GM23248 (cell line): ENCODE results near the gene CAMK2D. TPM values are rescaled to one million over a fixed set of nuclear protein-coding genes. Genes with fewer than 3 reads are reported as not detected.

Experiments
- DNase-seq: peaks from one replicate; pipeline ENCODE4 v3.0.0-alpha.2; 2015
- H2AFZ ChIP-seq: fragments of 200-600 bp; sonication (generic); 2 replicates; pipeline ENCODE4 v1.6.1; 2016; ENCODE audit warnings: antibody characterized with exemption
- H3F3A ChIP-seq: fragments of 200-600 bp; sonication (generic); 2 replicates; pipeline ENCODE4 v1.6.1; 2016; ENCODE audit warnings: mild to moderate bottlenecking, antibody characterized with exemption, mixed run types; ENCODE audit not compliant: insufficient read depth
- H3K27ac ChIP-seq: fragments of 200-600 bp; sonication (generic); 2 replicates; pipeline ENCODE4 v1.5.1; 2016; ENCODE audit warnings: mild to moderate bottlenecking
- H3K27me3 ChIP-seq: fragments of 200-600 bp; sonication (generic); replicated peaks from 2 replicates; pipeline ENCODE4 v1.6.1; 2016; ENCODE audit warnings: mild to moderate bottlenecking; ENCODE audit not compliant: insufficient read depth
- H3K36me3 ChIP-seq: fragments of 200-600 bp; sonication (generic); 2 replicates; pipeline ENCODE4 v1.6.1; 2016; ENCODE audit warnings: low read depth, mild to moderate bottlenecking
- H3K4me1 ChIP-seq: fragments of 200-600 bp; sonication (generic); 2 replicates; pipeline ENCODE4 v1.6.1; 2016; ENCODE audit warnings: mild to moderate bottlenecking; ENCODE audit not compliant: insufficient read depth
- H3K4me2 ChIP-seq: fragments of 200-600 bp; sonication (generic); one replicate; pipeline ENCODE4 v1.6.1; 2016; ENCODE audit warnings: mild to moderate bottlenecking; ENCODE audit not compliant: unreplicated experiment
- H3K4me3 ChIP-seq: fragments of 200-600 bp; sonication (generic); 2 replicates; pipeline ENCODE4 v1.5.1; 2016; ENCODE audit warnings: mild to moderate bottlenecking
- H3K79me2 ChIP-seq: fragments of 200-600 bp; sonication (generic); 2 replicates; pipeline ENCODE4 v1.6.1; 2016; ENCODE audit warnings: mild to moderate bottlenecking; ENCODE audit not compliant: insufficient read depth
- H3K9ac ChIP-seq: fragments of 200-600 bp; sonication (generic); 2 replicates; pipeline ENCODE4 v1.6.1; 2016; ENCODE audit warnings: mild to moderate bottlenecking
- H3K9me2 ChIP-seq: fragments of 200-600 bp; sonication (generic); 2 replicates; pipeline ENCODE4 v1.6.1; 2016; ENCODE audit warnings: mixed run types, mild to moderate bottlenecking, moderate library complexity; ENCODE audit not compliant: insufficient read depth
- H3K9me3 ChIP-seq: fragments of 200-600 bp; sonication (generic); one replicate; pipeline ENCODE4 v1.6.1; 2017; ENCODE audit warnings: low read depth
- H4K20me1 ChIP-seq: fragments of 200-600 bp; sonication (generic); 2 replicates; pipeline ENCODE4 v1.6.0; 2016; ENCODE audit not compliant: insufficient read depth
- EZH2 ChIP-seq: fragments of 200-600 bp; sonication (generic); IDR thresholded peaks from 2 replicates; pipeline ENCODE4 v1.6.1; 2018; ENCODE audit warnings: antibody characterized with exemption, mild to moderate bottlenecking; ENCODE audit not compliant: insufficient read depth, poor library complexity, severe bottlenecking
- EZH2phosphoT487 ChIP-seq: fragments of 200-600 bp; sonication (generic); IDR thresholded peaks from 2 replicates; pipeline ENCODE4 v1.6.1; 2018; ENCODE audit warnings: antibody characterized with exemption, moderate library complexity, mild to moderate bottlenecking, low read depth; ENCODE audit not compliant: insufficient read depth
- WGBS, 2 experiments: methylation state at CpG; one replicate each; pipeline ENCODE4 v1.1.6; 2015 to 2017; ENCODE audit warnings: low lambda C conversion rate in 2 of 2, low coverage in 1 of 2; ENCODE audit errors: missing lambda C conversion rate in 2 of 2; 5-methylcytosine and 5-hydroxymethylcytosine counted together
- in situ Hi-C: fragments of 300-500 bp; cut with MboI; formaldehyde crosslinking; loops from 2 replicates; pipeline ENCODE4 v1.15.0; 2020
- polyA plus RNA-seq: library from polyadenylated mRNA; unstranded; fragments of >200 nt; fragmentation: Nextera tagmentation; extraction: Ambion mirVana; gene quantifications from 2 replicates; pipeline ENCODE4 v1.2.1, GENCODE V29; 2016
- small RNA-seq: library from RNA; depleted of rRNA; stranded (forward); fragments of <200 nt; gene quantifications from one replicate; pipeline ENCODE3, GENCODE V24; 2014; ENCODE audit warnings: low read depth, low replicate concordance
- total RNA-seq: library from RNA; depleted of rRNA; stranded (reverse); fragments of >200 nt; shearing (Covaris generic); gene quantifications from 2 replicates; pipeline ENCODE4 v1.2.3, GENCODE V29; 2014; rRNA removed

The CAMK2D gene
- total and polyA plus RNA-seq, 2 experiments from 2014 or later: 78.8 to 94.5 TPM

DNA sequence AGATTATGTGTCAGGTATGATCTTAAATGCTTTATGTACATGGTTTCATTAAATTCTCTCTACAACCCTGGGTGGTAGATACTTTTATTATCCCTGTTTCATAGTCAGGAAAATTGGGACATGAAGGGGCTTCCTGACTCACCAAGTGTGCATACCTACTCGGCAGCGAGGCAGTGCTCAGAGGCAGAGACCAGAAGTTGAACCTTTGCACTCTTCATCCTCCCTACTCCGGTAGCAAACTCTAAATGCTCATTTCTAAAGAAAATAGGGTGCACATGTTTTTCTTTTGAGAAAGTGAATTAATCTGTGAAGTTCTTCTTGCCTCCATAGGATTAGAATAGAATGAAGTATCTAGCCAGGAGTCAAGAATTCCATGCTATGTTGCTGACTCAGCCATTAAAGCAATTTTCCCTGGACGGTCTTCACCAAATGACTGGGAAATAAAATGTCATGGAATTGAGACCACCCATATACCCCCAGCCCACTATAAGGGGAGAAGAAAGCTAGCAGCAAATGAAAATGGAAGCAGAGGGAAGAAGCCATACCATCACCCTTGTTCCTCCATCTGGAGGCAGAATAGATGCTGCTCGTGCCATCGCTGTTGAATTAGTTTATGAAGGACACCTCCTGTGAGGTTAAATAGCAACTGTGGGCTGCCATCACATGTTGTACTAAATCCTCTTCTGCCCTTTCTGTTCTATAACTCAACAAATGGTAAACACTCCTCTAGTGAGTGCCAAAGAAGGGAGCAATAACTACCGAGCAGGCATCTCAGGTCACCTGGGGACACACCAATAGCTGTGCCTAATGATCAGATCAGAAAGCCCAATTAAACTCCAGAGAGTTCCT is 355.4 kb downstream of the CAMK2D start:
- no peaks in the 10 kb centered on the region for H3K9me3 ChIP-seq
- H3K4me1 ChIP-seq: peaks cover 9% of the 10 kb centered on the region
- H3K4me3 ChIP-seq: no peak overlapping the region
- WGBS, 2 experiments: 93 to 95% methylated on average over 7 of the region's 7 CpGs
- H3K27ac ChIP-seq: no peak overlapping the region
- no peak overlapping the region for H3K9ac ChIP-seq
- H3K4me2 ChIP-seq: no peak overlapping the region
- H4K20me1 ChIP-seq: no peaks in the 10 kb centered on the region
- no peaks in the 10 kb centered on the region for H3K9me2 ChIP-seq
- H3F3A ChIP-seq: peaks cover 8% of the 10 kb centered on the region
- no peaks in the 10 kb centered on the region for H3K36me3 ChIP-seq
- no peak for TF ChIP-seq EZH2
- TF ChIP-seq EZH2phosphoT487: no peak
- no peak for DNase-seq
- H3K79me2 ChIP-seq: no peaks in the 10 kb centered on the region
- H3K27me3 ChIP-seq: no peaks in the 10 kb centered on the region
- in situ Hi-C loops: loop anchor here (10.0 kb wide), 1 partner anchor 979 kb away; no protein-coding TSS in a partner anchor
- no peak overlapping the region for H2AFZ ChIP-seq

DNA sequence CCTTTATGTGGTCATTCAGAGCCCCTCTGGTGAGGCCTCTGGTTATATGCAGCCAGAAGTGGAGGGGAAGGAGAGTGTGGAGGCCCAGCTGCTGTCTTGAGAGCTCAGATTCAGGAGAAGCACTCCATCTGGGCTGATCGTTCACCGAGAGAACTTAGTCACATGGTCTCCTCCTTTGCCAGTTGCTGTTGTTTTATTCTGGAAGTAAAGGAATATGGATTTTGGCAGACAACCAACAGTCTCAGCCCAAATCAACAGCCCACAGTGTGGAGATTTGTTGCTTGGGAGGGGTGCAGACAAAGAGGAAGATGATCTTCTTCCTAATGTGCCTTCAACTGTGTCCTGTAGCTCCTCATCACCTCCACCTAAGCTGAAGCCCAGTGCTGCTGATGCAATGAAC is 356.7 kb downstream of the CAMK2D start:
- H4K20me1 ChIP-seq: no peaks in the 10 kb centered on the region
- WGBS, 2 experiments: 15 to 33% methylated on average over 2 of the region's 2 CpGs
- no peak overlapping the region for H3K4me2 ChIP-seq
- no peaks in the 10 kb centered on the region for H3K36me3 ChIP-seq
- H2AFZ ChIP-seq: peak overlapping the region; percentile 31; the same call in 1 of the 2 replicates
- no peaks in the 10 kb centered on the region for H3K79me2 ChIP-seq
- H3K27me3 ChIP-seq: no peaks in the 10 kb centered on the region
- no peak overlapping the region for H3K27ac ChIP-seq
- in situ Hi-C loops: loop anchor here (10.0 kb wide), 1 partner anchor 980 kb away; no protein-coding TSS in a partner anchor
- TF ChIP-seq EZH2phosphoT487 (no peak), EZH2 (no peak)
- no peak overlapping the region for H3K9ac ChIP-seq
- H3K4me1 ChIP-seq: no peaks in the 10 kb centered on the region
- no peaks in the 10 kb centered on the region for H3K9me3 ChIP-seq
- no peaks in the 10 kb centered on the region for H3K9me2 ChIP-seq
- DNase-seq: no peak
- no peak overlapping the region for H3K4me3 ChIP-seq
- H3F3A ChIP-seq: no peaks in the 10 kb centered on the region

DNA sequence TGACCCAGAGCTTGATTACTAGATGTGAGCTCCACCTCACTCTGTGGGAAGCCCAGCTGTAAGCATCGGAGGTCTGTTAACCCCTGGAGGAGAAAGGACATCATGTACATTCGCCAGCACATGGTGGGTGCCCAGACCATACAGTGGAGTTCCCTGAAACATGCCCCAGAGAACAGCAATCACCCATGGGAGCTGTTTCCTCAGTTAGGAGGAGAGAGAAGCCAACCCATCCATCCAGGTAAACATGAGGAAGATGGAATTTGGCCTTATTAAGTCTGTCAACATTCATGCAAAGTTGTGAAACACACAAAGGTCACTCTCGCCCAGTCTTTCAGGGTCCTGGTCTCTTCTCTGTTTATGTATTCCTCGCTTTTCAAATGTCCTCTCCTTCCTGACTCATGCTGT is 357.4 kb downstream of the CAMK2D start:
- Histone ChIP-seq H3K79me2 (no peaks in the 10 kb centered on the region), H3K9me2 (no peaks in the 10 kb centered on the region), H3K27me3 (no peaks in the 10 kb centered on the region), H3K9ac (no peak overlapping the region), H4K20me1 (no peaks in the 10 kb centered on the region), H3K4me3 (no peak overlapping the region), H3K36me3 (no peaks in the 10 kb centered on the region), H3K4me2 (no peak overlapping the region), H3K27ac (no peak overlapping the region), H3F3A (no peaks in the 10 kb centered on the region), H3K9me3 (no peaks in the 10 kb centered on the region), H2AFZ (no peak overlapping the region), H3K4me1 (no peaks in the 10 kb centered on the region)
- in situ Hi-C loops: loop anchor here (10.0 kb wide), 1 partner anchor 981 kb away; no protein-coding TSS in a partner anchor
- no peak for TF ChIP-seq EZH2phosphoT487
- no peak for TF ChIP-seq EZH2
- WGBS, 2 experiments: 91 to 93% methylated on average over 4 of the region's 4 CpGs
- no peak for DNase-seq

Small RNAs within 50 kb of the gene (small RNA-seq; reads per million reads assigned to genes)
- gene RN7SL184P: not detected
- 0.50 reads per million for gene RNU1-138P

Other genes starting within 250 kb of the CAMK2D start
- gene ARSJ, start 217.9 kb upstream of the CAMK2D start, total RNA-seq: 31.7 and 32.2 TPM in 2 replicates
- gene ARSJ, start 217.9 kb upstream of the CAMK2D start, polyA plus RNA-seq: 32.6 and 33.7 TPM in 2 replicates